Osteocyte (in vitro differentiated cells): Measurements from ENCODE around the gene MKI67. TPM values are rescaled to one million over a fixed set of nuclear protein-coding genes. Genes with fewer than 3 reads are reported as not detected.

Experiments used
- DNase-seq: peaks from one replicate; pipeline ENCODE4 v3.0.0; 2021; ENCODE audit warnings: mixed read lengths; ENCODE audit not compliant: unreplicated experiment; ENCODE audit errors: extremely low spot score
- H3K27ac Mint-ChIP-seq: one replicate; pipeline ENCODE4 v1.8.0; 2021; ENCODE audit warnings: mild to moderate bottlenecking, mixed read lengths; ENCODE audit not compliant: unreplicated experiment
- H3K27me3 Mint-ChIP-seq: one replicate; pipeline ENCODE4 v1.8.0; 2021; ENCODE audit warnings: mixed read lengths; ENCODE audit not compliant: unreplicated experiment
- H3K36me3 Mint-ChIP-seq: one replicate; pipeline ENCODE4 v1.8.0; 2021; ENCODE audit warnings: mixed read lengths; ENCODE audit not compliant: unreplicated experiment
- H3K4me1 Mint-ChIP-seq: one replicate; pipeline ENCODE4 v1.8.0; 2021; ENCODE audit warnings: mixed read lengths; ENCODE audit not compliant: unreplicated experiment
- H3K4me3 Mint-ChIP-seq: one replicate; pipeline ENCODE4 v1.8.0; 2021; ENCODE audit warnings: mild to moderate bottlenecking, moderate library complexity, mixed read lengths; ENCODE audit not compliant: unreplicated experiment
- H3K9me3 Mint-ChIP-seq: one replicate; pipeline ENCODE4 v1.8.0; 2021; ENCODE audit warnings: mixed read lengths; ENCODE audit not compliant: unreplicated experiment
- CTCF ChIP-seq: fragments of 200-600 bp; sonication (generic); IDR thresholded peaks from 2 replicates; pipeline ENCODE4 v1.5.0; 2021; ENCODE audit warnings: antibody characterized with exemption, mild to moderate bottlenecking, moderate library complexity
- total RNA-seq: library from RNA; stranded (reverse); gene quantifications from 2 replicates; pipeline ENCODE4 v1.2.1, GENCODE V29; 2021

Gene MKI67
- total RNA-seq, 1 donor from 2014 or later, result 19.3 TPM

- Mint-ChIP-seq H3K4me3 (peak overlapping the region; percentile 34), H3K9me3 (no peaks in the 10 kb centered on the region), H3K27ac (no peak overlapping the region), H3K36me3 (no peaks in the 10 kb centered on the region), H3K27me3 (peaks cover 63% of the 10 kb centered on the region), H3K4me1 (no peaks in the 10 kb centered on the region)
- no peak for TF ChIP-seq CTCF
- no peak for DNase-seq
These were observed 23.2 kb upstream of the MKI67 start for GRCh38 chr10:128149267-128150014.

GRCh38 chr10:128147669-128148068, 21.4 kb upstream of the MKI67 start:
- Mint-ChIP-seq H3K36me3 (no peaks in the 10 kb centered on the region), H3K4me3 (no peak overlapping the region), H3K9me3 (no peaks in the 10 kb centered on the region), H3K27me3 (peaks cover 49% of the 10 kb centered on the region), H3K4me1 (no peaks in the 10 kb centered on the region), H3K27ac (no peak overlapping the region)
- TF ChIP-seq CTCF, result no peak
- DNase-seq, result no peak

GRCh38 chr10:128147064-128147463, 20.8 kb upstream of the MKI67 start:
- DNase-seq, result no peak
- no peaks in the 10 kb centered on the region for H3K36me3 Mint-ChIP-seq
- H3K27ac Mint-ChIP-seq, result no peak overlapping the region
- H3K4me1 Mint-ChIP-seq, result no peaks in the 10 kb centered on the region
- no peak for TF ChIP-seq CTCF
- H3K4me3 Mint-ChIP-seq, result no peak overlapping the region
- no peaks in the 10 kb centered on the region for H3K9me3 Mint-ChIP-seq
- peaks cover 43% of the 10 kb centered on the region for H3K27me3 Mint-ChIP-seq

GRCh38 chr10:128144547-128144946, 18.3 kb upstream of the MKI67 start:
- peaks cover 32% of the 10 kb centered on the region for H3K27me3 Mint-ChIP-seq
- no peaks in the 10 kb centered on the region for H3K4me1 Mint-ChIP-seq
- DNase-seq, result no peak
- H3K27ac Mint-ChIP-seq, result no peak overlapping the region
- H3K4me3 Mint-ChIP-seq, result no peak overlapping the region
- TF ChIP-seq CTCF, result no peak
- H3K9me3 Mint-ChIP-seq, result no peaks in the 10 kb centered on the region
- no peaks in the 10 kb centered on the region for H3K36me3 Mint-ChIP-seq

- no peak for DNase-seq
- Mint-ChIP-seq H3K4me3 (no peak overlapping the region), H3K27ac (no peak overlapping the region), H3K36me3 (no peaks in the 10 kb centered on the region), H3K4me1 (no peaks in the 10 kb centered on the region), H3K9me3 (no peaks in the 10 kb centered on the region), H3K27me3 (peaks cover 30% of the 10 kb centered on the region)
- TF ChIP-seq CTCF, result no peak
These were observed 17.3 kb upstream of the MKI67 start for GRCh38 chr10:128143531-128143930.
